GM20431 (cell line): ENCODE results near the gene SHH.

Source experiments
- in situ Hi-C: fragments of 300-500 bp; cut with MseI, MboI; formaldehyde crosslinking; loops from one replicate; pipeline ENCODE4 v1.15.0; 2020; ENCODE audit warnings: low sequenced_read_pairs; ENCODE audit not compliant: unreplicated experiment

Gene SHH

DNA sequence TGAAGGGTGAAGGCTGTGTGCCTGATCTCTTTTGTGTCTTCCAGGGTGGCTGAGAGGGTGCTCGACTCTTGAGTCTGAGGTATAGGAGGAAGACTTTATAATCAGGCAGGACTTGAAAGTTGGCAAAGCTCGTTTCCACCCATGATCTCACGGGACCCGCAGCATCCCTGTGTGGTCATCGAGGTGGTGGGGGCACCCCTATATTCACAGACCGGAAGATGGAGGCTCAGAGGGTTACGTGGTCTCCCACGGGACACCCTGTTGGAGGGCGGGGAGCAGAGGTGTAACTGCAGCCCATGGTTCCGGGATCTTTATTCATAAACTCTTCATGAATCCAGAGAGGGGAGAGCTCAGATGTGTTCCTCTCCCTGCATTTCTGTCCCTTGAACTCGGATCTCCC is 9.6 kb upstream of the SHH start:
- in situ Hi-C loops = loop anchor here (25.0 kb wide), 1 partner anchor 990 kb away; no protein-coding TSS in a partner anchor

DNA sequence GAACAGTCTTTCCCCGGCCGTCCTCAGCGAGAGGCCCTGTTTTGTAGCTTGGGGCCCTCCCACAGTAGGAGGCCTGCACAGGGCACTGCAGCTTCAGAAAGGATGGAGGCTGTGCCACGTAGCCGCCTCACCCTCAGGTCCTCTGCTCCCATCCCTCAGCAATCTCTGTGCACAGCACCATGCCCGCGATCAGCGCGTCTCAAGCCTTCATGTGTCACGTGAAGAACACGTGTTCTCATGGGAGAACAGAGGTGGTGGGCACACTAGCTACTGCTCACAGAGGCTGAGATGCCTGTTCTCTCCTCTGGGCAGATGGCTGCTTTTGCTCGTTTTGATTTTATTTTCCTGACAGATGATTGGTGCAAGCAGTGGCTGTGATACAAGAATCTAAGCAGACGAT is 8.5 kb upstream of the SHH start:
- in situ Hi-C loops = loop anchor here (25.0 kb wide), 1 partner anchor 992 kb away; no protein-coding TSS in a partner anchor

GRCh38 chr7:155820246-155820645 is 8.0 kb upstream of the SHH start:
- in situ Hi-C loops = loop anchor here (25.0 kb wide), 1 partner anchor 992 kb away; no protein-coding TSS in a partner anchor

- in situ Hi-C loops = loop anchor here (10.0 to 25.0 kb wide), 2 partner anchors 656 to 993 kb away; no protein-coding TSS in a partner anchor
These were observed 6.9 kb upstream of the SHH start for GRCh38 chr7:155819186-155819585.

- in situ Hi-C loops = loop anchor here (10.0 to 25.0 kb wide), 2 partner anchors 656 to 994 kb away; no protein-coding TSS in a partner anchor
These were observed 6.5 kb upstream of the SHH start for GRCh38 chr7:155818820-155819168.

- in situ Hi-C loops = loop anchor here (10.0 to 25.0 kb wide), 2 partner anchors 657 to 994 kb away; no protein-coding TSS in a partner anchor
These were observed 6.0 kb upstream of the SHH start for GRCh38 chr7:155818154-155818819.

DNA sequence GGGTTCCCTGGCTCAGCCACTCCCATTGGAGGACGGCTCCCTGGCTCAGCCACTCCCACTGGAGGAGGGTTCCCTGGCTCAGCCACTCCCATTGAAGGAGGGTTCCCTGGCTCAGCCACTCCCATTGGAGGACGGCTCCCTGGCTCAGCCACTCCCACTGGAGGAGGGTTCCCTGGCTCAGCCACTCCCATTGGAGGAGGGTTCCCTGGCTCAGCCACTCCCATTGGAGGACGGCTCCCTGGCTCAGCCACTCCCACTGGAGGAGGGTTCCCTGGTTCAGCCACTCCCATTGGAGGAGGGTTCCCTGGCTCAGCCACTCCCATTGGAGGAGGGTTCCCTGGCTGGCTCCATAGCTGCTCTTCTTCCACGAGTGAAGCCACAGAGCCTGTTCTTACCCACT is 5.3 kb upstream of the SHH start:
- in situ Hi-C loops = loop anchor here (10.0 to 25.0 kb wide), 2 partner anchors 657 to 995 kb away; no protein-coding TSS in a partner anchor

DNA sequence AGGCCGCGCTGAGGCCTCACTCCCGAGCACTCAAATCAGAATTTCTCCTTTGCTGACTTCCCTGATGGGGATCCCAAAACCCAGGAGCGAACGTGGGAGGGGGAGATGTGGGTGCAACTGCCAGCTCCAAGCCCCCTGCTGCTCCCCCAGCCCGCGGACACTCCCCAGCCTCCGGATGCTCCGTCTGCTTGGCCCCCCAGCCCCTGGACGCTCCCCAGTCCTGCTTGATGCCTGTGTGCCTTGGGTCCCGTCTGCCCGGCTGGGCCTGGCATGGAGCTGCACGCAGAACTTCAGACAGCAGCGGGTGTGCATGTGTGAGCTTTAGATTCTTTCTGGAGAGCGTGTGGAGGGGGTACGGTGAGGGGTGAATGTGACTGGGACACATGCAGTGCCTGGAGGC is 4.7 kb upstream of the SHH start:
- in situ Hi-C loops = loop anchor here (10.0 to 25.0 kb wide), 2 partner anchors 658 to 995 kb away; no protein-coding TSS in a partner anchor

DNA sequence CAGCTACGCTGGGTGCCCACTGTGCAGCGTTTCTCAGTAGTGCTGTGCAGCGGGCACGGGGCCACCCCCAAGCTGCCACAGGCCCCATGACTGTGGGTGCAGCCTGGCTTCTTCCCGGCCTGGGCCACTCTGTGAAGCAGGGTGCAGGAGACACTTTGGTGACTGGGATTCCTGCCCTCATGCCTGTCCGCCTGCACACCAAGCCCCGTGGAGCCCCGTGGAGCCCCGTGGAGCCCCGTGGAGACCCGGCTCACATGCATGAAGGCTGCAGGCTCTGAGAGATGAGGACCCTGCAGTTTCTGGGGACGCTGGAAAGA is 3.9 kb upstream of the SHH start:
- in situ Hi-C loops = loop anchor here (10.0 to 25.0 kb wide), 2 partner anchors 659 to 996 kb away; no protein-coding TSS in a partner anchor

DNA sequence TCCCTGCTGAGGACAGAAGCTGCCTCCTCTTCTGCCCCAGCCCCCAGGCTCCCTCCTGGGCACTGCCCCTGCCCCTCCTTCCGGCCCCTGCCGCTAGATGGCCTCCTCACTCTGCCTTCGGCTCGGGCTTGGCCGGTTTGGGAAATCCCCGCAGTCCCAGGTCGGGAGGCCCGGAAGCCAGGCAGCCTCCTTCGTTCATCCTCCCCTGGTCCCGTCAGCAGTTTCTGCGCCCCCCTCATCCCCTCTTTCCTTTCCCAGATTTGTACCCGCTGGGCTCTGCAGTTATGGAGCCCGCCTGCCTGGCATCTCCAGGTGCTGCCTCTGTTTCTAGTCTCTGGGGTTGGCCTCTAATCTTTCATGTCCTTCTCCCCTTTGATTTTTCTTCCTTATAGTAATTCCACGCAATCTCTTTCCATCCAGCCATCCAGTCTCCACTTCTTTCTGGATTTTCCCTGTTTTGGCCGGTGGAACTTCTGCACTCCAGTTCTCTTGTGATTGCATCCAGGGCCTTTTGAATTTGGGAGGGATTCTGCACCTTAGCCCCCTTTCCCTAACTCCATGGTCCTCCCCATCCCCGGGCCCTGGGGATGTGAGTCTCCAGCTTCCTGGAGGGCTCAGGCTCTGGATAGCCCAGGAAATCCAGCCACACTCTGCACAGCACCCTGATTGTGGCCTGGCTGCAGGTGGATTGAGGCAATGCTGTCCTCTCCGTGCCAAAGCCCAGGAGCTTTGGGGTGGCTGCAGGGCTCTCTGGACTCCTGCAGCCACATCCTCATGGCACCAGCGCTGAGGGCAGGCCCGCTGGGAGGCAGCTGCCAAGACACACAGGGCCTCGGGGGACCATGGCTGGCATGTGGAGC is 3.3 kb upstream of the SHH start:
- in situ Hi-C loops = loop anchor here (10.0 to 25.0 kb wide), 2 partner anchors 659 to 997 kb away; no protein-coding TSS in a partner anchor

DNA sequence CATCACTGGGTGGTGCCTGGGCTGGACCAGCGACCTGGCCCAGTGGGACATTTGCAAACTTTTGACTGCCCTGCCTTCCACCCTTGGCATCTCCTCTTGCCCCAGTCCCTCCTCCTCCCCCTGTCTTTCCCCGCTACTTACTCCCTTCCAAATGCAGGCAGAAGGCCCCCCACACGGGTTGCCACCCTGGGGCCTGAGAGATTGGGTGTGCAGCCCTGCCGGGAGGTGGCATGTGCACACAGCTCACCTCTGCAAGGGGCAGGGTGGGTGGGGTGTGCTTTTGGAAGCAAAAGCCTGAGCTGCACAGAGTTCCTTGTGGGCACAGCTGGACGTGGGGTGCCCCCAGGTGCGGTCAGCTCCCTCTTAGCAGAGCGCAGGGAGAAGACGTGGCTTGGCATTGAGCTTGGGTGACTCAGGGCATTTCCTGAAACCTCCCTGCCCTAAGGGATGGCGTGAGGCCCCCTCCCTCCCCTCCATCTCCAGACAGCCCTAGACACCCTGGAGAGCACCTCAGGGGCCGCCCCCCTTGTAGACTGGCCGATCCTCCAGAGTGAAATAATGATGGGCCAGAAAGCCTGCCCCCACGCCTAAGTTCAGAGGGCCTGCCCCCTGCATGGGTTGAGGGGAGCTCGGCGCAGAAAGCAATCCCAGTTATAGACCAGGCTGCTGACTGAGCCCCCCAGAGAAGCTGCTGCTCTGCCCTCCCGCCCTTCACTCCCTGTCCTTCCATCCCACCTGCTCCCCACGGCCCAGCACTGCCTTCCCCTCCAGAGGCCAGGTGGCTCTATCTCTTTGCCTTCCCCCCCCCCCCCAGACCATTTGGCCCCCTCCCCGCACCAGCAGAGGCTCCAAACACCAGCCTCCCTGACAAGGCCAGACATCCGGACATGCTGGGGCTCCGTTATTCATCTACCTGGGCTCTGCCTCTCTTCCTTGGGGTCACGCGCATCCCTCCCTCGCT is 2.3 kb upstream of the SHH start:
- in situ Hi-C loops = loop anchor here (10.0 to 25.0 kb wide), 2 partner anchors 660 to 998 kb away; no protein-coding TSS in a partner anchor

DNA sequence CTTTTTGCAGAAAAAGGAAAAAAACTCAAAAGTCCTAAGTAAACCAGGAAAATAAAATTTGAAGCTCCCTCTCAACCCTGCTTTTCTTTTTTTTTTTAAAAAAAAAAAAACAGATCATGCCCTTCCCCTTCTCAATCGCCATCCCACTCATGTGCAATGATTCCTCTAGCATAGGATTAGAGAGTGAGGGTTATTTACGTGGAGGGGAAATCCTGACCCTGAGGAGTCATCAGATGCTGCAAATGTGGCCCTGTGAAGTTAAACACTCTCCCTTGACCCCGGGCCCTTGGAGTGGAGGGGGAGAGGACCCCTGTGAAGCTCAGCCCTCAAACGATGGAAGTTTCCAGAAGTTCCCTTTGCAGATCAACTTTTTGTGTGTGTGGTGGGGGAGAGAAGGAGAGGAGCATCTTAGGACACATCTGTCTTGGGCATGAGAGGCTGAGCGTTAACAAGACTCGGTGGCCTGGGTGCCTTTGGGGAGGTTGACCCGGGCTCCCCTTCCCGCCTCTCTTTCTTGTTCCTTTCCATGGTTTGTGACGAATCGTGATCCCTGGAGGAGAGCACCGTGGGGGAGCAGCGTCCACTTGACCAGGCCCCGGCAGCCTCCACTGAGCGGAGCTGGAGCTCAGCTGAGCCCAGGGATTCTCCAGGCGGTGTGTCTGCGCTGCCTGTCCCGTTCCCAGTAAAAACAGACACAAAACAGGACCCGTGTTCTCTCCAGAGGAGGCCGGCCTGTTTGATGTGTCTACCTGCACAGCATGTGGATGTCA is 1.5 kb upstream of the SHH start:
- in situ Hi-C loops = loop anchor here (10.0 to 25.0 kb wide), 2 partner anchors 661 to 999 kb away; no protein-coding TSS in a partner anchor

DNA sequence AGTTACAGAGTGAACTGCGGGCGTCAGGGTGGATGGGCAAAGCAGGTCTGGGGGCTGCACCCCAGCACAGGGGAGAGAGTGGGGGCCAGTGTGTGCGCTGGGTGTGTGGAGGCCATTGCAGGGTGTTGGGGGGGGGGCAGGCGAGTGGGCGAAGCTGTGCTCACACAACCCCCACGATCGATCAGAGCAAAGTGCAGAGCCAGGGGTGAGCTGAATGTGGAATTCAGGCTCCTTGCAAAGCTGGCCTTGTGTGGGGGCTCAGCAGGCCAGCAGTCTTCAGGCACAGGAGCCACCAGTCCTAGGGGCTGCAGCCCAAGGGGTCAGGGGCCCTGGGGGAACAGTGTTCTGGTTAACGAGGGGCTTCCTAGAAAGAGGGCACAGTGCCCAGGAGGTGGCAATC is 862 bp upstream of the SHH start:
- in situ Hi-C loops = loop anchor here (10.0 to 25.0 kb wide), 2 partner anchors 662 to 999 kb away; no protein-coding TSS in a partner anchor

GRCh38 chr7:155811560-155811894 is 736 bp downstream of the SHH start:
- in situ Hi-C loops = loop anchor here (10.0 to 25.0 kb wide), 2 partner anchors 663 to 1001 kb away; no protein-coding TSS in a partner anchor

- in situ Hi-C loops = loop anchor here (10.0 to 25.0 kb wide), 2 partner anchors 664 to 1001 kb away; no protein-coding TSS in a partner anchor
These were observed 1.3 kb downstream of the SHH start for GRCh38 chr7:155810770-155811559.

- in situ Hi-C loops = loop anchor here (10.0 to 25.0 kb wide), 2 partner anchors 665 to 1002 kb away; no protein-coding TSS in a partner anchor
These were observed 2.1 kb downstream of the SHH start for GRCh38 chr7:155809947-155810769.

- in situ Hi-C loops = loop anchor here (25.0 kb wide), 1 partner anchor 1003 kb away; no protein-coding TSS in a partner anchor
These were observed 2.8 kb downstream of the SHH start for GRCh38 chr7:155809332-155809946.
